SK-N-SH treated with all-trans-retinoic acid at 6 μM for 48 hours (cell line): ENCODE measurements around the gene RPL23.

Experiments used
- ARNTL ChIP-seq: fragments of 450-650 bp; formaldehyde crosslinking; IDR thresholded peaks from 2 replicates; pipeline ENCODE4 v1.5.0; 2020; ENCODE audit warnings: low read depth, mild to moderate bottlenecking, moderate library complexity, borderline replicate concordance
- BACH2 ChIP-seq: fragments of 250-450 bp; sonication (Bioruptor Pico); IDR thresholded peaks from 2 replicates; pipeline ENCODE4 v1.9.0; 2021; ENCODE audit warnings: mild to moderate bottlenecking, borderline replicate concordance
- CREB5 ChIP-seq: fragments of 250-450 bp; sonication (Bioruptor Pico); IDR thresholded peaks from 2 replicates; pipeline ENCODE4 v1.5.1; 2020; ENCODE audit warnings: low read depth, mild to moderate bottlenecking, moderate library complexity
- CSDC2 ChIP-seq: fragments of 250-450 bp; sonication (Bioruptor Pico); IDR thresholded peaks from 2 replicates; pipeline ENCODE4 v1.5.0; 2020; ENCODE audit warnings: mild to moderate bottlenecking, moderate library complexity
- GLIS3 ChIP-seq: fragments of 250-450 bp; sonication (Bioruptor Pico); IDR thresholded peaks from 2 replicates; pipeline ENCODE4 v1.5.0; 2020; ENCODE audit warnings: mild to moderate bottlenecking, moderate library complexity
- PATZ1 ChIP-seq: fragments of 250-450 bp; sonication (Bioruptor Pico); IDR thresholded peaks from 2 replicates; pipeline ENCODE4 v1.8.0; 2020; ENCODE audit warnings: mild to moderate bottlenecking, moderate library complexity, borderline replicate concordance
- PPARA ChIP-seq: fragments of 250-450 bp; sonication (Bioruptor Pico); IDR thresholded peaks from 2 replicates; pipeline ENCODE4 v1.5.0; 2020; ENCODE audit warnings: mild to moderate bottlenecking, borderline replicate concordance
- TCF4 ChIP-seq: fragments of 250-450 bp; sonication (Bioruptor Pico); IDR thresholded peaks from 2 replicates; pipeline ENCODE4 v1.8.0; 2021; ENCODE audit warnings: mild to moderate bottlenecking, moderate library complexity, borderline replicate concordance
- ZFP3 ChIP-seq: fragments of 250-450 bp; sonication (Bioruptor Pico); IDR thresholded peaks from 2 replicates; pipeline ENCODE4 v1.5.0; 2020; ENCODE audit warnings: mild to moderate bottlenecking, moderate library complexity
- ZNF565 ChIP-seq: fragments of 450-650 bp; formaldehyde crosslinking; conservative IDR thresholded peaks from 2 replicates; pipeline ENCODE4 v1.5.0; 2020; ENCODE audit warnings: low read depth, mild to moderate bottlenecking, moderate library complexity
- ZNF70 ChIP-seq: fragments of 450-650 bp; formaldehyde crosslinking; IDR thresholded peaks from 2 replicates; pipeline ENCODE4 v1.5.0; 2020; ENCODE audit warnings: mild to moderate bottlenecking, moderate library complexity

- no peak for TF ChIP-seq ZNF565 (CRISPR knock-in tag)
- TF ChIP-seq PPARA = no peak
- no peak for TF ChIP-seq PATZ1 (CRISPR knock-in tag)
- no peak for TF ChIP-seq CREB5 (CRISPR knock-in tag)
- TF ChIP-seq BACH2 (CRISPR knock-in tag) = no peak
- no peak for TF ChIP-seq ARNTL
- no peak for TF ChIP-seq ZFP3 (CRISPR knock-in tag)
- TF ChIP-seq ZNF70 (CRISPR knock-in tag) = no peak
- no peak for TF ChIP-seq CSDC2
- no peak for TF ChIP-seq TCF4 (CRISPR knock-in tag)
- no peak for TF ChIP-seq GLIS3 (CRISPR knock-in tag)
These were observed 43.7 kb upstream of the RPL23 start for GRCh38 chr17:38897176-38897575.
